Right lobe of liver (tissue), 4 donors: Measurements from ENCODE around the gene USP9X.

ENCODE experiments used
- CTCF ChIP-seq, 4 donors: fragments of 200-600 bp in 3 of 4; fragments of 450-650 bp in 1 of 4; IDR thresholded peaks; one replicate each; pipeline versions ENCODE4 v1.5.1 to v1.8.0; 2016 to 2022; ENCODE audit warnings: antibody characterized with exemption in 4 of 4, mild to moderate bottlenecking in 2 of 4
- POLR2A ChIP-seq: fragments of 450-650 bp; IDR thresholded peaks from one replicate; pipeline ENCODE4 v1.6.1; 2017; ENCODE audit warnings: antibody characterized with exemption, mild to moderate bottlenecking
- donor health status: DM: no; HTN: no; CAD: no.
- donor health status: DM: no; HTN: no; CAD: no.
- donor health status: DM: no; HTN: yes; CAD: no.

GRCh38 chrX:41180194-41180908 lies 95.1 kb downstream of the USP9X start:
- TF ChIP-seq POLR2A = no peak
- peak; percentile 61 to 77 (median 76) for TF ChIP-seq CTCF (IDR thresholded peaks at IDR 0.05)
